ENCODE measurements around the gene SOWAHA.
A peak's percentile ranks its signal among the peaks of the same experiment; 100 is the strongest.
"Not testable (repeated sequence)": the region's sequence is repeated elsewhere in the genome, so short reads cannot be mapped to it uniquely, and the experiment has no call there.

SOWAHA gene

GRCh38 chr5:132828846-132829494 lies 15.9 kb downstream of the SOWAHA start:
- DNase-seq, result no peak

- peak; percentile 64 for DNase-seq
These were observed 16.8 kb downstream of the SOWAHA start for GRCh38 chr5:132829742-132830435.

GRCh38 chr5:132830436-132831094 lies 17.5 kb downstream of the SOWAHA start, which contains the start of gene SHROOM1:
SHROOM1 (minus strand) TSS chr5:132830647; CDS start chr5:132826140, 4,507 bp downstream.
- no peak for DNase-seq

GRCh38 chr5:132831095-132831860 lies 18.2 kb downstream of the SOWAHA start:
- DNase-seq, result no peak

GRCh38 chr5:132832612-132833011 lies 19.5 kb downstream of the SOWAHA start:
- DNase-seq, result no peak

GRCh38 chr5:132834057-132834456 lies 21.0 kb downstream of the SOWAHA start:
- no peak for DNase-seq

GRCh38 chr5:132836852-132837251 lies 23.8 kb downstream of the SOWAHA start:
- DNase-seq, result no peak

GRCh38 chr5:132837868-132838267 lies 24.8 kb downstream of the SOWAHA start:
- DNase-seq, result no peak

GRCh38 chr5:132838516-132839282 lies 25.6 kb downstream of the SOWAHA start:
- DNase-seq, result no peak

GRCh38 chr5:132839426-132840301 lies 26.6 kb downstream of the SOWAHA start:
- no peak for DNase-seq

- no peak for DNase-seq
These were observed 27.2 kb downstream of the SOWAHA start for GRCh38 chr5:132840313-132840712.

GRCh38 chr5:132840896-132841295 lies 27.8 kb downstream of the SOWAHA start:
- DNase-seq, result no peak

- no peak for DNase-seq
These were observed 28.2 kb downstream of the SOWAHA start for GRCh38 chr5:132841305-132841704.

- no peak for DNase-seq
These were observed 35.2 kb downstream of the SOWAHA start for GRCh38 chr5:132848270-132848669.

GRCh38 chr5:132849347-132849746 lies 36.2 kb downstream of the SOWAHA start:
- DNase-seq, result no peak

GRCh38 chr5:132850066-132850465 lies 37.0 kb downstream of the SOWAHA start:
- no peak for DNase-seq

- DNase-seq, result no peak
These were observed 40.2 kb downstream of the SOWAHA start for GRCh38 chr5:132853323-132853722.

GRCh38 chr5:132853790-132854189 lies 40.7 kb downstream of the SOWAHA start:
- no peak for DNase-seq

GRCh38 chr5:132854301-132854700 lies 41.2 kb downstream of the SOWAHA start:
- no peak for DNase-seq

- not testable (repeated sequence) for DNase-seq
These were observed 41.9 kb downstream of the SOWAHA start for GRCh38 chr5:132854992-132855391.

- DNase-seq, result no peak
These were observed 42.9 kb downstream of the SOWAHA start for GRCh38 chr5:132856011-132856410.
